NB4 (cell line): ENCODE data around the gene KIF18B.

Source experiments
- CTCF ChIP-seq: IDR thresholded peaks from one replicate; pipeline ENCODE4 v1.5.1; 2012; ENCODE audit warnings: low read depth, low read length
- MAX ChIP-seq: IDR thresholded peaks from 2 replicates; pipeline ENCODE4 v1.6.1; 2011; ENCODE audit warnings: low read depth, low read length
- MYC ChIP-seq: IDR thresholded peaks from 2 replicates; pipeline ENCODE4 v1.6.1; 2011; ENCODE audit warnings: low read depth, low read length
- POLR2A ChIP-seq: IDR thresholded peaks from 2 replicates; pipeline ENCODE4 v1.6.1; 2011; ENCODE audit warnings: mild to moderate bottlenecking; ENCODE audit not compliant: insufficient read length; ENCODE audit errors: extremely low read depth

GRCh38 chr17:44934745-44935105 is 12.8 kb downstream of the KIF18B start:
- no peak for TF ChIP-seq CTCF
- no peak for TF ChIP-seq POLR2A
- no peak for TF ChIP-seq MAX
- TF ChIP-seq MYC, result no peak
